Type B pancreatic cell (in vitro differentiated cells): ENCODE measurements around the gene PLEK. TPM values are rescaled to one million over a fixed set of nuclear protein-coding genes. Genes with fewer than 3 reads are reported as not detected.

Experiments
- DNase-seq: peaks from one replicate; pipeline ENCODE4 v3.0.0; 2021; ENCODE audit warnings: mixed read lengths; ENCODE audit not compliant: unreplicated experiment; ENCODE audit errors: extremely low spot score
- H3K27ac Mint-ChIP-seq: 2 replicates; pipeline ENCODE4 v1.8.0; 2021; ENCODE audit warnings: mild to moderate bottlenecking, mixed read lengths
- H3K27me3 Mint-ChIP-seq: 2 replicates; pipeline ENCODE4 v1.8.0; 2021; ENCODE audit warnings: mixed read lengths
- H3K36me3 Mint-ChIP-seq: 2 replicates; pipeline ENCODE4 v1.8.0; 2021; ENCODE audit warnings: mixed read lengths
- H3K4me1 Mint-ChIP-seq: one replicate; pipeline ENCODE4 v1.8.0; 2021; ENCODE audit warnings: mixed read lengths; ENCODE audit not compliant: unreplicated experiment
- H3K4me3 Mint-ChIP-seq: 2 replicates; pipeline ENCODE4 v1.8.0; 2021; ENCODE audit warnings: mild to moderate bottlenecking, mixed read lengths
- H3K9me3 Mint-ChIP-seq: 2 replicates; pipeline ENCODE4 v1.8.0; 2021; ENCODE audit warnings: mixed read lengths
- total RNA-seq: library from RNA; stranded (reverse); gene quantifications from 2 replicates; pipeline ENCODE4 v1.2.1, GENCODE V29; 2021; ENCODE audit warnings: low replicate concordance
- TF ChIP-seq, protein P1 (sequence below): fragments of 200-600 bp; sonication (generic); conservative IDR thresholded peaks from 2 replicates; pipeline ENCODE4 v1.5.0; 2021; ENCODE audit warnings: antibody characterized with exemption, mild to moderate bottlenecking

Gene PLEK
- total RNA-seq, 1 donor from 2014 or later = not detected

DNA sequence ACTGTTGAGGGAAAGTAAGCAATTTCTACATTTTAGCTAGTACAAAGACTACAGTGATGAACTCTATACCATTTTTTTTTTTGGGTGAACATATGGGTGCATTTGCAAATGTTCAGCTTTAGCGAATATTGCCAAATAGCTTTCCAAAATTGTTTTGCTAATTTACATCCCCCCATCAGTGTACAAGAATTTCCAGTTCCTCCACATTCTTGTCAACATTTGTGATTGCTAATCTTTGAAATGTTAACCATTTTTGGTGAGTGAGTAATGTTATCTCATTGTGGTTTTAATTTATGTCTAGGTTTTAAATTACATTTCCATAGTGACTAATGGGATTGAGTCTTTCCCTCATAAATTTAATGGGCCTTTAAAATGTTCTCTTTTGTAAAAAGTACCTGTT is 28.9 kb upstream of the PLEK start:
- no peaks in the 10 kb centered on the region for H3K9me3 Mint-ChIP-seq
- no peak for DNase-seq
- TF ChIP-seq, protein P1, sequence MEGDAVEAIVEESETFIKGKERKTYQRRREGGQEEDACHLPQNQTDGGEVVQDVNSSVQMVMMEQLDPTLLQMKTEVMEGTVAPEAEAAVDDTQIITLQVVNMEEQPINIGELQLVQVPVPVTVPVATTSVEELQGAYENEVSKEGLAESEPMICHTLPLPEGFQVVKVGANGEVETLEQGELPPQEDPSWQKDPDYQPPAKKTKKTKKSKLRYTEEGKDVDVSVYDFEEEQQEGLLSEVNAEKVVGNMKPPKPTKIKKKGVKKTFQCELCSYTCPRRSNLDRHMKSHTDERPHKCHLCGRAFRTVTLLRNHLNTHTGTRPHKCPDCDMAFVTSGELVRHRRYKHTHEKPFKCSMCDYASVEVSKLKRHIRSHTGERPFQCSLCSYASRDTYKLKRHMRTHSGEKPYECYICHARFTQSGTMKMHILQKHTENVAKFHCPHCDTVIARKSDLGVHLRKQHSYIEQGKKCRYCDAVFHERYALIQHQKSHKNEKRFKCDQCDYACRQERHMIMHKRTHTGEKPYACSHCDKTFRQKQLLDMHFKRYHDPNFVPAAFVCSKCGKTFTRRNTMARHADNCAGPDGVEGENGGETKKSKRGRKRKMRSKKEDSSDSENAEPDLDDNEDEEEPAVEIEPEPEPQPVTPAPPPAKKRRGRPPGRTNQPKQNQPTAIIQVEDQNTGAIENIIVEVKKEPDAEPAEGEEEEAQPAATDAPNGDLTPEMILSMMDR = no peak
- H3K27ac Mint-ChIP-seq = no peak overlapping the region
- peaks cover 12% of the 10 kb centered on the region for H3K27me3 Mint-ChIP-seq
- no peaks in the 10 kb centered on the region for H3K4me1 Mint-ChIP-seq
- no peak overlapping the region for H3K4me3 Mint-ChIP-seq
- H3K36me3 Mint-ChIP-seq = no peaks in the 10 kb centered on the region

DNA sequence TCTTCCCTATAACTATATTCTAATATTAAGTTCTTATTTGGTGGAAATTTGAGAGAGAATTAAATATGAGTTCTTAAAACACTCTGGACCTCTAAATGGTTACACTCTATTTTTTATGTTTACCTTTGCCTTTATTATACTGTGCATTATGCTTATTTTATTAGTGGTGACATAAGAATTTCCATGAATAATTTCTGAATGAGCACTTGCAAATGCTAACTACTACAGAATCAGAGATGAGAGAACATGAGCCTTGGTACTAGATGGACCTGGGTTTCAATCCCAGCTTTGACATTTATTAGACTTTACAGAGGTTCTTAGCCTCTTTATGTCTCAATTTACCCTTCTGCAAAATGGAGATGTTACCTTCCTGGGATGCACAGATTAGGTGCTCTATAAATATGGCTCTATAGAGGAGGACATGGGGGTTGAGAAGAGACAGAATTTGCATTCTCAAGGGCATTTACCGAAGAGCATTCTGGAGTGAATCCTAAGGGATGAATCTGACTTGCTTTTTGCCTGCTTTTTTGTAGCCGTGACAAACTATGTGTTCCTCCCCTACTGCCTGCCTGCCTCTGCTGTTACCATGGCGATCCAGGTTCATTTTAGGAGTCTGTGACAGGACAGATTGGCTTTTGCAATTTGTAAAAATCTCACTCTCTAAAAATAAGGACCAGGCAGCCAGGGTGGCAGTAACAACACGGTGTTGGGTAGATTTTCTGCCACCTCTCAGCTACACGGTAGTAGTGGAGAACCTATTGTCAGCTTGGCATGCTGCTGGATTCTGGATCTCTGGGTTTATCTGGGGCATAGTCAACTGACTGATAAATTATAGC is 24.6 kb upstream of the PLEK start:
- Mint-ChIP-seq H3K9me3 (no peaks in the 10 kb centered on the region), H3K36me3 (no peaks in the 10 kb centered on the region), H3K4me1 (no peaks in the 10 kb centered on the region), H3K4me3 (no peak overlapping the region), H3K27me3 (peaks cover 21% of the 10 kb centered on the region), H3K27ac (no peak overlapping the region)
- TF ChIP-seq, protein P1 = no peak
- no peak for DNase-seq

DNA sequence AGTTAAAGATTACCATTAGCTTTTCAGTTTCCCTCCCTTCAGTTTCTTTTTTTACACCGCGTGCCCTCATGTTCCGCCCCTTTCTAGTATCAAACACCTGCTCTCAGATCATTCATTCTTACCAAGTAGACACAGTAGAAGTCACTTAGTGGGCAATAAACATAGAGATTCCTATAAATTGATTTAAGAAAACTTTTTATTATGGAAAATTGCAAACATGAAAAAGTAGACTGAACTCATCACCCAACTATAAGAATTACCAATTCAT is 24.1 kb upstream of the PLEK start:
- Mint-ChIP-seq H3K4me1 (no peaks in the 10 kb centered on the region), H3K36me3 (no peaks in the 10 kb centered on the region), H3K4me3 (no peak overlapping the region), H3K9me3 (no peaks in the 10 kb centered on the region), H3K27me3 (peaks cover 21% of the 10 kb centered on the region), H3K27ac (no peak overlapping the region)
- DNase-seq = no peak
- TF ChIP-seq, protein P1 = no peak

DNA sequence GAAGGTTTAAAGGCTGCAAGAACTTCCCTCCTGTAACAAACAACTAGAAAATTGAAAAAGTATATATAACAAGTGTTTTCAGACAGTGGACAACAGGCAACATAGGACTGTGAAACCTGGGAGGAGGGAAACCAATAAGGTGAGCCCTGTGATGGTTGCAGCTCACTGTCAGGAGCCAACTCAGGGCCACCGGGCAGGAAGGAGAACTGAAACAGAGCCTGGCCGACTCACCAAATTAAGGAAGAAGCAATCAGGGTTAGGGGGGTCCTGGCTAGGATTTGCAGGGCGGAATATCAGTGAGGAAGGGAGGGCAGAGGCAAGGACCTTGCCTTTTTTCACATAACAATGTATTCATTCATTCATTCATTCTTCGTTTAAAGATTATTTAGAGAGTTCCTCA is 23.5 kb upstream of the PLEK start:
- H3K4me1 Mint-ChIP-seq = no peaks in the 10 kb centered on the region

DNA sequence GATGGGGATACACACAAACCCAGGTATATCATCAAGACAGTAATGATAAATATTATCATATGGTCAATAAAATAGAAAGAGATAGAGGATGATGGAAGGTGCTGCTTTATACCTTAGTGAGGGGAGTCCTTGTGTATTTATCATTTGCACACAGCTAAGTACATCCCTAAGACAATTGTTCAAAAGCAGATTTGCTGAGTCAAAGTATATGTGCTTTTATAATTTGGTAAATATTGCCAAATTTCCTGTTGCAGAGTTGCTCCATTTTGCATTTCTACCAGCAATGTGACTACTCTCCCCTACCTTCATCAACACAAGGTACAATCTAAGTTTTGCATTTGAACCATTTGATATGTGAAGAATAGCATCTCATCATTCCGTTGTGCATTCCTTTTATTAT is 22.6 kb upstream of the PLEK start:
- no peaks in the 10 kb centered on the region for H3K4me1 Mint-ChIP-seq
- H3K27me3 Mint-ChIP-seq = peaks cover 27% of the 10 kb centered on the region
- no peak for DNase-seq

More for the DNA sequence above, 23.5 kb upstream of the PLEK start:
- Mint-ChIP-seq H3K27me3 (peaks cover 21% of the 10 kb centered on the region), H3K9me3 (no peaks in the 10 kb centered on the region), H3K27ac (no peak overlapping the region), H3K36me3 (no peaks in the 10 kb centered on the region), H3K4me3 (no peak overlapping the region)
- TF ChIP-seq, protein P1 = no peak
- DNase-seq = no peak

More for the DNA sequence above, 22.6 kb upstream of the PLEK start:
- Mint-ChIP-seq H3K9me3 (no peaks in the 10 kb centered on the region), H3K27ac (no peak overlapping the region), H3K4me3 (no peak overlapping the region), H3K36me3 (no peaks in the 10 kb centered on the region)
- TF ChIP-seq, protein P1 = no peak
